HG03457 (cell line): ENCODE data around the gene RNU2-63P.
"Not testable (repeated sequence)": the region's sequence is repeated elsewhere in the genome, so short reads cannot be mapped to it uniquely, and the experiment has no call there.

Experiments
- ATAC-seq: cut with Tn5 transposase; IDR thresholded peaks from one replicate; pipeline ENCODE4 v1.9.1; 2021; ENCODE audit warnings: moderate number of reproducible peaks; ENCODE audit not compliant: unreplicated experiment

Gene RNU2-63P

GRCh38 chr2:88016086-88016959, at the start of gene RNU2-63P:
TSS of gene RNU2-63P (minus strand) at chr2:88016547.
- ATAC-seq = peak; percentile 72

- no peak for ATAC-seq
Measured at GRCh38 chr2:88061295-88061694, 44.9 kb upstream of the RNU2-63P start.

- no peak for ATAC-seq
Measured at GRCh38 chr2:88060907-88061275, 44.5 kb upstream of the RNU2-63P start.

GRCh38 chr2:88059979-88060906, 43.9 kb upstream of the RNU2-63P start:
- no peak for ATAC-seq

- ATAC-seq = no peak
Measured at GRCh38 chr2:88058191-88058590, 41.8 kb upstream of the RNU2-63P start.

DNA sequence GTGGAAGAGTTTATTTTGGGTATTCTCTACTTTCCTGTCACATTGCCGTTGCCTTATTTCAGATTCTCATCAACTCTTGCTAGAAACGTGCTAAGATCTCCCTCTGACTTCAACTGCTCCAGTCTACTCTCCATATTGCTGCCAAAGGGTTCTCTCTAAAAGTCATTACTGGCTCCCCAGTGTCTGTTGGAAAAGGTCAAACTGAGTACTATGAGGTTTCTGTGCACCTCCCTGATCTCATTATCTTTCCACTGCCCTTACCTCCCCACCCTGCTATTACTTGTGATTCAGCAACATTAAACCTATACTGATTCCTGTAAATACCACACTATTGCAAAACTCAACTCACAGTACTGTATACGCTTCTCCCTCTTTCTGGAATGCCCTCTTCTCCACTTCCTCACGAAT, 41.1 kb upstream of the RNU2-63P start:
- ATAC-seq = no peak

DNA sequence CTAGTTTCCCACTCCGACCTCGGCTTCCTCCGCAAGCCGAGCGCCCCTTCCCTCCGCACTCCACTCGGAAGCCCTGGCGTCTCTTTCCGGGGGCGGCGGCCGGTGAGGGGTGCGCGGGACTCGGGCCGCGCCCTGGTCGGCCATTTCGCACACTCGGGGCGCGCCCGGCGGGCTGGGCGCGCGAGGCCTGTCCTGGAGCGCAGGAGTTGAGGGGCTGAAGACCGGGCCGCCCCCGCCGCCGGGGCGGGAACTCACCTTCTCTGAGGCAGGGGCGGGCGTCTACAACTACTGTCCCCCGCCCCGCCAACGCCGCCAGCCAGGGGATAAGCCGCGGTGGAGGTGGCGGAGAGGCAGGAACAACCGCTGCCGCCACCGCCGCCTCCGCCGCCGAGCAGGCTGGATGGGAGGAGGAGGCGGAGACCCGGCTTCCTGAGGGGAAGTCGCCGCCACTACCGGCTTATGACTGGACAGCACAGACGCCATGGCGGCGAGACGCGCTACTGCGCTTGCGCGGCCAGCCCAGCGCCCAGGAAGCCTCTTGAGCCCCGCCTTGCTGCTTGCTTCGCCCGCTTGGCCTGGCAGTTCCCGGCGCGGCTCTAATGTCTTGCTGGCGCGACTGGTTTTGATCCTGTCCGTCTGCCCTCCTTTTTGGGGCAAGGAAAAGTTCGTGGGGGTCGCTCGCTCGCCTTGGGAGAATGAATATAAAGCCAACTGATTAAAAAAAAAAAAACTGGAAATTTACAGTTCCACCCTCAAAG, 39.2 kb upstream of the RNU2-63P start, which contains the start of gene KRCC1:
KRCC1 (minus strand) TSS at position 413 of the 758 bp plus-strand sequence. CDS start 27,220 bp downstream, outside the sequence.
- peak; percentile 90 for ATAC-seq

- ATAC-seq = no peak
Measured at GRCh38 chr2:88054782-88055370, 38.5 kb upstream of the RNU2-63P start.

GRCh38 chr2:88053934-88054781, 37.8 kb upstream of the RNU2-63P start:
- ATAC-seq = no peak

DNA sequence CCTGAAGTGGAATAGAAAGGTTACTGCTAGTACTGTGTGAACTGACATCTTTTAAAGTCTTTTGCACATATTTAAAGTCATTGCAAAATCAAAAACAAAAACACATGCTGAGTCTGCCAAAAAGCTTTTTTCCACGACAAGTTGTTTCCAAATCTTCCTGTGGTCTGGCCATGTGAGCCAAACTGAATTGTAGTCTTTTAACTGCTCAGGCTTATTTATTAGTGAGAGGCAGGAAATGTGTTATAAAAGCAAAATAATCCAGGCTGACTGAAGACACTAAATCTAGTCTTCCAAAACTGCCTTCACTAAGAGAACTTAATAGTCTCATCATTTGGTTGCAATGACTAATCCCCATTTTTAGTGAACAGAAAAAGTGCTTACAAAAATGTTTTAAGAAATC, 36.9 kb upstream of the RNU2-63P start:
- no peak for ATAC-seq

DNA sequence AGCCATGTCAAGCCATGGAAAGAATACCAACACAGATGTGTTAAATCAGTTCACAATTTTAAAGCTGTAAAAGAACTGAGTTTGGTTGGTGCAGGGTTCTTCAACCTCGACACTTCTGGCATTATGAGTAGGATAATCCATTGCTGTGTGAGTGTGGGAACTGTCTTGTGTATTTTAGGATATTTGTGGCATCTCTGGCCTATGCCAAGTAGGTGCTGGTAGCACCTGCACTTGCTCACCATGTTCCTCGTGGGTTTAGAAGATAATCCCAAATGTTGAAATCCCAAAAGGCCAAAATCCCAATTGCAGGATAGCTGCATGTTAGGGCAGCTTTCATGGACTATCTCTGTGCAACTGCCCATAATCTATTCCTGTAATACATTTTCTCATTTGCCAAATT, 35.4 kb upstream of the RNU2-63P start:
- no peak for ATAC-seq

GRCh38 chr2:88049622-88050021, 33.3 kb upstream of the RNU2-63P start:
- no peak for ATAC-seq

- no peak for ATAC-seq
Measured at GRCh38 chr2:88048541-88048940, 32.2 kb upstream of the RNU2-63P start.

GRCh38 chr2:88045561-88045960, 29.2 kb upstream of the RNU2-63P start:
- not testable (repeated sequence) for ATAC-seq

DNA sequence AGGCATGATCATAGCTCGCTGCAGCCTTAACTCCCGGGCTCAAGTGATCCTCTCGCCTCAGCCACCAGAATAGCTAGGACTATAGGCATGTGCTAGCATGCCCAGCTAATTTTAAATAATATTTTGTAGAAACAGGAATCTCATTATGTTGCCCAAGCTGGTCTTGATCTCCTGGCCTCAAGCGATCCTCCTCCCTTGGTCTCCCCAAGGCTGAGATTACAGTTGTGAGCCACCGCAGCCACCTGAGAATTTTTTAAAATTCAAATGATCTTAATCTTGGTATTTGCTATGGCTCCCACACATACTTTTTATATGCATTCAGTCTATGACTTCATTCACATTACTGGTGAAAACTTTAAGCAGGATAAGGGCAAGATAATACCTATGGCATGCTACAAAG, 26.1 kb upstream of the RNU2-63P start:
- no peak for ATAC-seq

DNA sequence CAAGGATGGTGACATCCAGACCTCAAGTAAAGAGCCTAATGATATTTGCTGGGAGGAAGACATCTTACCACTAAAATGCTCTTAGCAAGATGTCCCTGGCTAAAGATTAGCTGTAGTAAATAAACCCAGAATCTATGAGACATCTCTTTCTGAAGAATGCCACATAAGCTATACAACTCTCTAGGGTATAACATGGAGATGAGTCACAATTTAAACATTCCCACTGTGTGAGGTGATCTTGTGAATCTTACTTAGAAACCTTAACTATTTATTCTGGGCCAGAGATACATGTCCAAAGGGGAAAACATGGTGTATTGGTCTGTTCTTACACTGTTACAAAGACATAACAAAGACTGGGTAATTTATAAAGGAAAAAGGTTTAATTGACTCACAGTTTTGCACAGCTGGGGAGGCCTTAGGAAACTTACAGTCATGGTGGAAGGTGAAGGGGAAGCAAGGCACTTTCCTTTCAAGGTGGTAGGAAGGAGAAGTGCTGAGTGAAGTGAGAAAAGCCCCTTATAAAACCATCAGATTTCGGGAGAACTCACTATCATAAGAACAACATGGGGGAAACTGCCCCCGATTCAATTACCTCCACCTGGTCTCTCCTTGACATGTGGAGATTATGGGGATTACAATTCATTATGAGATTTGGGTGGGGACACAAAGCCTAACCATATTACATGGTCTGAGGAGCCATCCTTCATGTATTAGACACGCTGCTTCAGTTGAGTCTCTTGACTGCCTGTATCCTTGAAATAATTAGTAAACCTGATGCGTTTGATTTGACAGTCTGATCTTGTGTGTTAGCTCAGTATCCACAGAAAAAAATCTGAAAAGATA, 22.1 kb upstream of the RNU2-63P start:
- ATAC-seq = no peak

DNA sequence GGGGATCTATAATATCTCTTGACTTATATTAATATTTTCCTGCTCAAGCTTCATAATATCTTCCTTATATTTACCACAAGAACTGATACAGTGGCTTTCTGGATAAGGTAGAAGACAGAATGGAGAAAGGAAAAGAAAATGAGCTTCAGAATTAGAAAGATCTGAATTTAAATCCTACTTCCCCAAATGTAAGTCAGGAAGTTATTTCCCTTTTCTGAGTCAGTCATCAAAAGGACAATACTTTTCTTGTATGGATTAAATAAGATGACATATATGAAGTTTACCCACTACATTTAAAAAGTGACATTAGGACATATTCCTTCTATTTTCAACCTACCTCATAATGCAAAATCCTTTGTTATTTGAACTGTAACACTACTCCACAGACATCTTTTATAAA, 20.3 kb upstream of the RNU2-63P start:
- ATAC-seq = no peak

DNA sequence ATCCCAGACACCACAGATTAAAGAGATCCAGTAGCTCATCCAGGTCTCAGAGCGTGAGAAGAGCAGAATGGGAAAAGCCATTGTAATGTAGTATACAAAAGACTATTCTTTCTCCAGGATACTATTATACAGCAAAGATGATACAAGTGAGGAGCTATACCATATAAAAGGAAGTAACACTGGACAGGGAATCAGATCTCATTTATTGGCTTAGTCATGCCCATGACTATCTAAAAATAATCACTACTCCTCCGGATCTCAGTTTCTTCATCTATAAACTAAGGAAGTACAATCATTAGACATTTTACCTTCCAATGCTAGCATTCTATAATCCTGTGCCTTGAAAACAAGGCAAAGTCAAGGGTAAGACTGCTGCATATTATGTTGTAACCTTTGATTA, 19.8 kb upstream of the RNU2-63P start:
- no peak for ATAC-seq
